Lung (tissue), 12 donors: ENCODE measurements around the gene TRIM17. TPM values are rescaled to one million over a fixed set of nuclear protein-coding genes. Genes with fewer than 3 reads are reported as not detected.

Experiments used
- ATAC-seq: fragments of 200-7000 bp; cut with Tn5 transposase; one replicate; pipeline ENCODE4 v1.9.1; 2020; ENCODE audit warnings: moderate number of reproducible peaks; ENCODE audit not compliant: insufficient read depth, low FRiP score
- DNase-seq, 3 donors: peaks; one replicate each; pipeline ENCODE4 v3.0.0-alpha.2; 2013 to 2017
- H3K27ac ChIP-seq, 2 donors: one replicate each; pipeline ENCODE4 v1.5.1; 2013; ENCODE audit warnings: mild to moderate bottlenecking in 2 of 2, moderate library complexity in 2 of 2, control low read depth in 1 of 2, inconsistent platforms in 1 of 2, low read depth in 1 of 2, low read length in 1 of 2
- H3K27me3 ChIP-seq, 3 donors: one replicate each; pipeline ENCODE4 v1.5.1; 2013; ENCODE audit warnings: low read length in 2 of 3; ENCODE audit not compliant: control insufficient read depth in 3 of 3, insufficient read depth in 3 of 3
- H3K36me3 ChIP-seq, 4 donors: one replicate each; pipeline ENCODE4 v1.5.1; 2013; ENCODE audit warnings: low read length in 4 of 4, mild to moderate bottlenecking in 1 of 4, moderate library complexity in 1 of 4; ENCODE audit not compliant: control insufficient read depth in 4 of 4, insufficient read depth in 4 of 4
- H3K4me1 ChIP-seq, 5 donors: one replicate each; pipeline ENCODE4 v1.5.1; 2013; ENCODE audit warnings: low read length in 5 of 5, mild to moderate bottlenecking in 2 of 5, moderate library complexity in 1 of 5; ENCODE audit not compliant: control insufficient read depth in 5 of 5, insufficient read depth in 5 of 5
- H3K4me3 ChIP-seq: one replicate; pipeline ENCODE4 v1.5.1; 2013; ENCODE audit warnings: mild to moderate bottlenecking, control low read depth, moderate library complexity
- H3K9ac ChIP-seq, 2 donors: one replicate each; pipeline ENCODE4 v1.5.1; 2013; ENCODE audit warnings: low read length in 2 of 2, control low read depth in 1 of 2; ENCODE audit not compliant: insufficient read depth in 1 of 2
- H3K9me3 ChIP-seq, 4 donors: one replicate each; pipeline ENCODE4 v1.5.1; 2013; ENCODE audit warnings: low read length in 3 of 4, mild to moderate bottlenecking in 1 of 4, moderate library complexity in 1 of 4; ENCODE audit not compliant: control insufficient read depth in 4 of 4, insufficient read depth in 3 of 4
- WGBS, 2 donors: extraction: QIAGEN DNeasy Blood & Tissue Kit; methylation state at CpG; one replicate each; pipeline ENCODE4 v1.1.7; 2013; 5-methylcytosine and 5-hydroxymethylcytosine counted together
- polyA plus RNA-seq, 2 donors: library from polyadenylated mRNA; stranded (reverse); fragments of 200-250 nt; gene quantifications; one replicate each; pipeline ENCODE4 v1.2.1, GENCODE V29; 2013
- total RNA-seq, 2 donors: library from RNA; depleted of rRNA in 1 of 2; stranded (reverse); fragments of >200 nt in 1 of 2; gene quantifications; one replicate each; pipeline ENCODE4 v1.2.1, GENCODE V29; 2014 to 2021
- TF ChIP-seq, protein P1 (sequence below): IDR thresholded peaks from 2 replicates; pipeline ENCODE4 v1.5.1; 2012; ENCODE audit warnings: mild to moderate bottlenecking; ENCODE audit errors: control extremely low read depth, extremely low read depth
- donor health status: control.
- donor health status: control.
- donor health status: Bipolar disorder and iron deficiency.
- donor health status: healthy.
- donor health status: DM: yes; HTN: yes; CAD: no.

TRIM17 gene
- total and polyA plus RNA-seq, 4 donors = 1.0 to 3.3 (median 1.8) TPM

DNA sequence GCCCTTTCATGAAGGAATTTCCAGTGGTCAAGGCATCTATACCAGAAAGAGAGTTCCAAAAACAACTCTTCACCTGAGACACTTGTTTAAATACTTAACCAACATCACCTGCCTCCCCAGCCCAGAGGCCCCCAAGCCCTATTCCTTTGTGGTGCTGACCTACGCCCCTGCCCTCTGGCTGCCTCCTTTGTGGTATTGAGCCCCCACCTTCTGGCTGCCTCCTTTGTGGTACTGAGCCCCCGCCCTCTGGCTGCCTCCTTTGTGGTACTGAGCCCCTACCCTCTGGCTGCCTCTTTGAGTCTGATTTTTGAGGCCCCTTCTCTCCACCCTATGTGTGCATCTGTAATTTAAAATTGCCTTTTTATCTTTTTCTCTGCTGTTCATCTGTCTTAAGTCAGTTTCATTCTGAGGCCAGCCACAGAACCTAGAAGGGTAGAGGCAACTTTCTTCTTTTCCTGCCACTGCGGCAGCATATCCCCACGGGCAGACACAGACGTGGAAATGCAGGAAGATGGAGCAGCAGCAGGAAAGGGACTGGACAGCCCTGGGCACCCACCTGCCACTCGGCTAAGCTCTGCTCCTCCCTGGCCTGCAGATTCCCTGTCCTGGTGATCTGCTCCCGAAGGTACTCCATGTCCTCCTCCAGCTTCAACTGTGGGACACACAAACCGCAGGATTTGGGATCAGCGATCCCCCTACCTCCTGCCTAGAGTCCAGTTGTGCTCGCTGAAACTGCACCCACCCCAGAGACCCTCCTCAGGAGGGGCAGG is 3.2 kb downstream of the TRIM17 start:
- H3K36me3 ChIP-seq = peaks cover 0 to 3% (median 0%) of the 10 kb centered on the region in 4 donors
- DNase-seq = no peak
- H3K9ac ChIP-seq = no peak overlapping the region
- H3K4me3 ChIP-seq = no peak overlapping the region
- H3K9me3 ChIP-seq = peaks cover 0 to 3% (median 0%) of the 10 kb centered on the region in 4 donors
- H3K27me3 ChIP-seq = peaks cover 0 to 27% (median 21%) of the 10 kb centered on the region in 3 donors
- 85 to 88% methylated on average over 10 of the region's 10 CpGs for WGBS, 2 donors
- H3K27ac ChIP-seq = no peak overlapping the region
- TF ChIP-seq, protein P1, sequence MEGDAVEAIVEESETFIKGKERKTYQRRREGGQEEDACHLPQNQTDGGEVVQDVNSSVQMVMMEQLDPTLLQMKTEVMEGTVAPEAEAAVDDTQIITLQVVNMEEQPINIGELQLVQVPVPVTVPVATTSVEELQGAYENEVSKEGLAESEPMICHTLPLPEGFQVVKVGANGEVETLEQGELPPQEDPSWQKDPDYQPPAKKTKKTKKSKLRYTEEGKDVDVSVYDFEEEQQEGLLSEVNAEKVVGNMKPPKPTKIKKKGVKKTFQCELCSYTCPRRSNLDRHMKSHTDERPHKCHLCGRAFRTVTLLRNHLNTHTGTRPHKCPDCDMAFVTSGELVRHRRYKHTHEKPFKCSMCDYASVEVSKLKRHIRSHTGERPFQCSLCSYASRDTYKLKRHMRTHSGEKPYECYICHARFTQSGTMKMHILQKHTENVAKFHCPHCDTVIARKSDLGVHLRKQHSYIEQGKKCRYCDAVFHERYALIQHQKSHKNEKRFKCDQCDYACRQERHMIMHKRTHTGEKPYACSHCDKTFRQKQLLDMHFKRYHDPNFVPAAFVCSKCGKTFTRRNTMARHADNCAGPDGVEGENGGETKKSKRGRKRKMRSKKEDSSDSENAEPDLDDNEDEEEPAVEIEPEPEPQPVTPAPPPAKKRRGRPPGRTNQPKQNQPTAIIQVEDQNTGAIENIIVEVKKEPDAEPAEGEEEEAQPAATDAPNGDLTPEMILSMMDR = no peak
- H3K4me1 ChIP-seq = peaks cover 0 to 12% (median 7%) of the 10 kb centered on the region in 5 donors
- no peak for ATAC-seq

DNA sequence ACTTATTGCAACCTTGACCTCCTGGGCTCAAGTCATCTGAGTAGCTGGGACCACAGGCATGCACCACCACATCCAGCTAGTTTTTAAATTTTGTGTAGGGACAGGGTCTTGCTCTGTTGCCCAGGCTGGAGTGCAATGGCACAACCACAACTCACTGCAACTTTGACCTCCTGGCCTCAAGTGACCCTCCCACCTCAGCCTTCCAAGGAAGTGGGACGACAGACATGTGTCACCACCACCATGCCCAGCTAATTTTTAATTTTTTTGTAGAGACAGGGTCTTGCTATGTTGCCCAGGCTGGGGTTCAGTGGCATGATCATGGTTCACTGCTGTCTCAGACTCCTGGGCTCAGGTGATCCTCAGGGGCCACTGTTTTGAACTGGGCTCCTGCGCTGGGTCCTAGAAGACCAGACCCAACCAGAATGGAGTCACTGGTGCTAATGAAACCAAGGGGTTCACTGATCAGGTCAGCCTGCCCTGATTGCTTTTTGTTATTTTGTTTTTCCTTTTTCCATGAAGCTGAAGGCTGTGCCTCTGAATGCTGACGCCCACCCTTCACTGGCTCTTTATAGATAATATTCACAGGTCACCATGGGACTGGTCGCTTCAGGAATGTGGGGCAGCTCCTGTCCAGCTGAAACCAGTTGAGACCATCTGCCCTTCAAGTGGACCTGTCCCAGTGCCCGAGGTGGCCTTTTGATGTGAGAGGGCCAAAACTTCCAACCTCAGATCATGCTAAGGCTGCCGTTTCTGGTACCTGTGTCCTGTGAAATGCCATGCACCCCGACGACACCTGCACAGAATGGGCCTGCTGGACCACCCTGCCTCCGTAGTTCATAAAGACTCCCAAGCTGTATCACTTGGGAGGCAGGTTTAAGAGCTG is 4.9 kb downstream of the TRIM17 start:
- TF ChIP-seq, protein P1 = no peak
- ATAC-seq = no peak
- no peak overlapping the region for H3K27ac ChIP-seq
- peaks cover 0 to 3% (median 0%) of the 10 kb centered on the region in 4 donors for H3K36me3 ChIP-seq
- peaks cover 0 to 15% (median 7%) of the 10 kb centered on the region in 5 donors for H3K4me1 ChIP-seq
- 90 to 96% methylated on average over 9 of the region's 9 CpGs for WGBS, 2 donors
- H3K27me3 ChIP-seq = peaks cover 0 to 11% (median 8%) of the 10 kb centered on the region in 3 donors
- H3K4me3 ChIP-seq = no peak overlapping the region
- H3K9ac ChIP-seq = no peak overlapping the region
- no peak for DNase-seq
- peaks cover 0 to 3% (median 0%) of the 10 kb centered on the region in 4 donors for H3K9me3 ChIP-seq

DNA sequence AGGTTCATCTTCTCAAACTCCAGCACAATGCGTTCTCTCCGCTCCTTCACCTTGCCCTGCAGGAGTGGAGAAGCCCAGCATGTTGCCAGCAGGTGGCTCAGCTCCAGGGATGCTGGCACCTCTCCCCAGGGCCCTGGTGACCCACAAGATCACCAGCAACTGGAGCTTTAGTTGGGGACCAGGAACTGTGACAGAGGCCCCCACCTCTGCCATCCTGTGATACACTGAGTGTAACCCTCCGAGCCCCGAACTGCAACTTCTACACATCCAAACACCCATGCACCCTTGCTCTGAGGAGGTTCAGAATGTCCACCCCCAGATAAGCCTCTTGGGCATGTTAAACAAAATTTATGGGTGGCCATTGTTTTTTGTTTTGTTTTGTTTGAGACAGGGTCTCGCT is 5.5 kb downstream of the TRIM17 start:
- Histone ChIP-seq H3K27ac (no peak overlapping the region), H3K4me1 (peaks cover 0 to 14% (median 7%) of the 10 kb centered on the region in 5 donors), H3K27me3 (peaks cover 0 to 11% (median 7%) of the 10 kb centered on the region in 3 donors), H3K36me3 (peaks cover 0 to 3% (median 0%) of the 10 kb centered on the region in 4 donors), H3K9ac (no peak overlapping the region), H3K4me3 (no peak overlapping the region), H3K9me3 (peaks cover 0 to 3% (median 0%) of the 10 kb centered on the region in 4 donors)
- TF ChIP-seq, protein P1 = no peak
- WGBS, 2 donors = 93 to 98% methylated on average over 5 of the region's 5 CpGs
- ATAC-seq = no peak
- no peak for DNase-seq
